SIG-M5 (cell line): ENCODE data around the gene LSP1.
"Not testable (repeated sequence)": the region's sequence is repeated elsewhere in the genome, so short reads cannot be mapped to it uniquely, and the experiment has no call there.

Source experiments
- DNase-seq: peaks from one replicate; lab custom pipeline; 2025; lab: John Stamatoyannopoulos, UW

Gene LSP1

GRCh38 chr11:1852877-1853276 is at the start of gene LSP1:
Gene LSP1 (plus strand): TSS chr11:1853084. CDS start chr11:1853145, 61 bp downstream.
- DNase-seq: peak; percentile 58

- DNase-seq: no peak
These were observed 49.6 kb upstream of the LSP1 start for GRCh38 chr11:1803246-1803645.

GRCh38 chr11:1803835-1804519 is 48.9 kb upstream of the LSP1 start:
- DNase-seq: not testable (repeated sequence)

GRCh38 chr11:1805525-1805924 is 47.4 kb upstream of the LSP1 start:
- DNase-seq: no peak

- no peak for DNase-seq
These were observed 45.5 kb upstream of the LSP1 start for GRCh38 chr11:1807264-1807995.

GRCh38 chr11:1810761-1811160 is 42.1 kb upstream of the LSP1 start:
- no peak for DNase-seq

- DNase-seq: no peak
These were observed 40.6 kb upstream of the LSP1 start for GRCh38 chr11:1812274-1812673.

- DNase-seq: no peak
These were observed 40.1 kb upstream of the LSP1 start for GRCh38 chr11:1812801-1813200.

GRCh38 chr11:1813356-1813755 is 39.5 kb upstream of the LSP1 start:
- not testable (repeated sequence) for DNase-seq

GRCh38 chr11:1814691-1815090 is 38.2 kb upstream of the LSP1 start:
- DNase-seq: no peak

- DNase-seq: no peak
These were observed 37.6 kb upstream of the LSP1 start for GRCh38 chr11:1815311-1815710.

- DNase-seq: no peak
These were observed 37.1 kb upstream of the LSP1 start for GRCh38 chr11:1815751-1816150.

GRCh38 chr11:1817000-1817399 is 35.9 kb upstream of the LSP1 start:
- DNase-seq: no peak

- DNase-seq: no peak
These were observed 35.4 kb upstream of the LSP1 start for GRCh38 chr11:1817511-1817910.

- DNase-seq: no peak
These were observed 33.8 kb upstream of the LSP1 start for GRCh38 chr11:1819074-1819473.

- no peak for DNase-seq
These were observed 32.2 kb upstream of the LSP1 start for GRCh38 chr11:1820463-1821325.

- DNase-seq: no peak
These were observed 31.3 kb upstream of the LSP1 start for GRCh38 chr11:1821562-1821961.

- no peak for DNase-seq
These were observed 30.1 kb upstream of the LSP1 start for GRCh38 chr11:1822648-1823375.

GRCh38 chr11:1823376-1824220 is 29.3 kb upstream of the LSP1 start:
- DNase-seq: no peak

- no peak for DNase-seq
These were observed 28.5 kb upstream of the LSP1 start for GRCh38 chr11:1824221-1825038.
